ENCODE results near the gene MEX3C.

The MEX3C gene

DNA sequence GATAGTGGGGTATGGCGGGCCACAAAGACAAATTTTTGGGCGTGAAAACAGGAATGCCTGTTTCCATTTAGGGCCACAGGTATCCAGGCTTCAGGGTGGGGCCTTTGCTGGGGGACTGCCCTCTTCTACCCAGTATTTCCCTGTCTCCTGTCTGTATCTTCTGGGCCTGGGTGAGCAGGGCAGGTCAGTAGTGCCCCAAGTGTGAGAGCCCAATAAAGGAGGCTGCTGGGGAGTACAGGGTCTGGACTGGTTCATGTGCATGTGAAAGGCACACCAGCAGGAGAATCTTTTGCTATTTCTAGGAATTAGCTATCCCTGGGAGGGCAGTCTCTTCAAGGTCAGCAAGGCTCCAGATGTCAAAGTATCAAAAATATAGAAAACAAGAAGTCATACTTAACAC lies 71.5 kb downstream of the MEX3C start:
- H3K27ac ChIP-seq: no peak overlapping the region
- DNase-seq (ENCODE audit: low read depth, low spot score): no peak

Measured in epithelial cell of prostate (primary cell).